Type B pancreatic cell (in vitro differentiated cells): Measurements from ENCODE around the gene TBC1D8. TPM values are rescaled to one million over a fixed set of nuclear protein-coding genes. Genes with fewer than 3 reads are reported as not detected.
A peak's percentile ranks its signal among the peaks of the same experiment; 100 is the strongest.

Source experiments
- DNase-seq: peaks from one replicate; pipeline ENCODE4 v3.0.0; 2021; ENCODE audit warnings: mixed read lengths; ENCODE audit not compliant: unreplicated experiment; ENCODE audit errors: extremely low spot score
- H3K27ac Mint-ChIP-seq: 2 replicates; pipeline ENCODE4 v1.8.0; 2021; ENCODE audit warnings: mild to moderate bottlenecking, mixed read lengths
- H3K27me3 Mint-ChIP-seq: 2 replicates; pipeline ENCODE4 v1.8.0; 2021; ENCODE audit warnings: mixed read lengths
- H3K36me3 Mint-ChIP-seq: 2 replicates; pipeline ENCODE4 v1.8.0; 2021; ENCODE audit warnings: mixed read lengths
- H3K4me1 Mint-ChIP-seq: one replicate; pipeline ENCODE4 v1.8.0; 2021; ENCODE audit warnings: mixed read lengths; ENCODE audit not compliant: unreplicated experiment
- H3K4me3 Mint-ChIP-seq: 2 replicates; pipeline ENCODE4 v1.8.0; 2021; ENCODE audit warnings: mild to moderate bottlenecking, mixed read lengths
- H3K9me3 Mint-ChIP-seq: 2 replicates; pipeline ENCODE4 v1.8.0; 2021; ENCODE audit warnings: mixed read lengths
- CTCF ChIP-seq: fragments of 200-600 bp; sonication (generic); conservative IDR thresholded peaks from 2 replicates; pipeline ENCODE4 v1.5.0; 2021; ENCODE audit warnings: antibody characterized with exemption, mild to moderate bottlenecking
- total RNA-seq: library from RNA; stranded (reverse); gene quantifications from 2 replicates; pipeline ENCODE4 v1.2.1, GENCODE V29; 2021; ENCODE audit warnings: low replicate concordance

TBC1D8 gene
- total RNA-seq, 1 donor from 2014 or later = 20.1 TPM

- Mint-ChIP-seq H3K4me3 (no peak overlapping the region), H3K4me1 (peaks cover 11% of the 10 kb centered on the region), H3K36me3 (peaks cover 37% of the 10 kb centered on the region), H3K27me3 (no peaks in the 10 kb centered on the region), H3K27ac (no peak overlapping the region), H3K9me3 (no peaks in the 10 kb centered on the region)
- no peak for TF ChIP-seq CTCF
- no peak for DNase-seq
These were observed 140.0 kb downstream of the TBC1D8 start for GRCh38 chr2:101011152-101011551.

- Mint-ChIP-seq H3K9me3 (no peaks in the 10 kb centered on the region), H3K4me1 (peaks cover 33% of the 10 kb centered on the region), H3K36me3 (peaks cover 54% of the 10 kb centered on the region), H3K4me3 (no peak overlapping the region), H3K27ac (no peak overlapping the region), H3K27me3 (no peaks in the 10 kb centered on the region)
- DNase-seq = no peak
- TF ChIP-seq CTCF = no peak
These were observed 143.5 kb downstream of the TBC1D8 start for GRCh38 chr2:101007415-101008345.

GRCh38 chr2:101006065-101006715 is 145.0 kb downstream of the TBC1D8 start:
- Mint-ChIP-seq H3K27ac (peak overlapping the region; percentile 43), H3K4me1 (peaks cover 34% of the 10 kb centered on the region), H3K4me3 (peak overlapping the region; percentile 14), H3K9me3 (peaks cover 7% of the 10 kb centered on the region), H3K36me3 (peaks cover 51% of the 10 kb centered on the region), H3K27me3 (no peaks in the 10 kb centered on the region)
- no peak for DNase-seq
- TF ChIP-seq CTCF = no peak

GRCh38 chr2:101004620-101005325 is 146.4 kb downstream of the TBC1D8 start:
- DNase-seq = no peak
- Mint-ChIP-seq H3K27ac (peak overlapping the region; percentile 89), H3K4me3 (peak overlapping the region; percentile 96), H3K4me1 (peaks cover 34% of the 10 kb centered on the region), H3K27me3 (no peaks in the 10 kb centered on the region), H3K36me3 (peaks cover 51% of the 10 kb centered on the region), H3K9me3 (peaks cover 7% of the 10 kb centered on the region)
- TF ChIP-seq CTCF = no peak

GRCh38 chr2:101003278-101003775 is 147.9 kb downstream of the TBC1D8 start:
- H3K36me3 Mint-ChIP-seq = peaks cover 51% of the 10 kb centered on the region
- peak overlapping the region; percentile 89 for H3K27ac Mint-ChIP-seq
- H3K4me1 Mint-ChIP-seq = peaks cover 34% of the 10 kb centered on the region

More at GRCh38 chr2:101003278-101003775, 147.9 kb downstream of the TBC1D8 start:
- DNase-seq = no peak
- TF ChIP-seq CTCF = no peak
- H3K9me3 Mint-ChIP-seq = peaks cover 7% of the 10 kb centered on the region
- peak overlapping the region; percentile 96 for H3K4me3 Mint-ChIP-seq
- H3K27me3 Mint-ChIP-seq = no peaks in the 10 kb centered on the region
